ENCODE measurements around the gene APOBEC4.
"Not testable (repeated sequence)": the region's sequence is repeated elsewhere in the genome, so short reads cannot be mapped to it uniquely, and the experiment has no call there.

Gene APOBEC4

GRCh38 chr1:183620311-183620710, 32.8 kb downstream of the APOBEC4 start:
- CTCF ChIA-PET: interaction anchor here (0.6 kb wide), 1 partner anchor 217 kb away, joined by 3 read pairs; no protein-coding TSS in a partner anchor

DNA sequence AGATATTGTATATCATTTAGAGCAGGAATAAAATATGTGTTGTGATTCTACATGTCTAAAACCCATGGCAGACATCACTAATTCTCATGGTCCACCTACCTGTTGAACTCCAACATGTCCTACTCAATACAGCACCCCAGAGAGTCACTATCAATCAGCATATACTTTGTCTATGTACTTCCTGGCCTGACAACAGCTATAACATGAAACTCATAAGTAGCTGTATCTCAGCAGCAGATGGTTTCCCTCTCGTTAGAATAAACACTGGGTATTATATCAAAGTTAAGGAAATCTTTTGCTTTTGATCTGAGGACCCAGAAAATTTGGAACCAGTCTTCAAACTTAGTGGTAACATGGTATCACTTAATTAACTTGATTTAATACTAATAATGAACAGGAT, 33.3 kb downstream of the APOBEC4 start:
- DNase-seq (ENCODE audit: extremely low spot score): no peak
- POLR2A ChIA-PET: no interaction called here
- TF ChIP-seq SUZ12 (IDR thresholded peaks at IDR 0.05) (no peak), NFRKB (IDR thresholded peaks at IDR 0.05) (no peak), BHLHE40 (IDR thresholded peaks at IDR 0.05; ENCODE audit: borderline replicate concordance) (no peak), HDGF (IDR thresholded peaks at IDR 0.05; ENCODE audit: borderline replicate concordance) (no peak), ELF4 (IDR thresholded peaks at IDR 0.05) (no peak), ZNF384 (IDR thresholded peaks at IDR 0.05) (no peak), CTBP1 (IDR thresholded peaks at IDR 0.05; ENCODE audit: borderline replicate concordance) (no peak), LEF1 (IDR thresholded peaks at IDR 0.05; ENCODE audit: borderline replicate concordance) (no peak), FOXK2 (IDR thresholded peaks at IDR 0.05) (no peak), ARNT (IDR thresholded peaks at IDR 0.05) (no peak), TARDBP (IDR thresholded peaks at IDR 0.05) (no peak), L3MBTL2 (conservative IDR thresholded peaks at IDR 0.05) (no peak)
- TF ChIP-seq, protein P1, sequence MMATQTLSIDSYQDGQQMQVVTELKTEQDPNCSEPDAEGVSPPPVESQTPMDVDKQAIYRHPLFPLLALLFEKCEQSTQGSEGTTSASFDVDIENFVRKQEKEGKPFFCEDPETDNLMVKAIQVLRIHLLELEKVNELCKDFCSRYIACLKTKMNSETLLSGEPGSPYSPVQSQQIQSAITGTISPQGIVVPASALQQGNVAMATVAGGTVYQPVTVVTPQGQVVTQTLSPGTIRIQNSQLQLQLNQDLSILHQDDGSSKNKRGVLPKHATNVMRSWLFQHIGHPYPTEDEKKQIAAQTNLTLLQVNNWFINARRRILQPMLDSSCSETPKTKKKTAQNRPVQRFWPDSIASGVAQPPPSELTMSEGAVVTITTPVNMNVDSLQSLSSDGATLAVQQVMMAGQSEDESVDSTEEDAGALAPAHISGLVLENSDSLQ (IDR thresholded peaks at IDR 0.05): no peak
- CTCF ChIA-PET: interaction anchor here (0.6 kb wide), 1 partner anchor 216 kb away, joined by 3 read pairs; no protein-coding TSS in a partner anchor

More at GRCh38 chr1:183620311-183620710, 32.8 kb downstream of the APOBEC4 start:
- POLR2A ChIA-PET: no interaction called here
- no peak for TF ChIP-seq NFRKB (IDR thresholded peaks at IDR 0.05)
- no peak for TF ChIP-seq L3MBTL2 (conservative IDR thresholded peaks at IDR 0.05)
- no peak for TF ChIP-seq FOXK2 (IDR thresholded peaks at IDR 0.05)
- TF ChIP-seq ARNT (IDR thresholded peaks at IDR 0.05): no peak
- TF ChIP-seq ZNF384 (IDR thresholded peaks at IDR 0.05): no peak
- TF ChIP-seq ELF4 (IDR thresholded peaks at IDR 0.05): no peak
- TF ChIP-seq HDGF (IDR thresholded peaks at IDR 0.05; ENCODE audit: borderline replicate concordance): no peak
- no peak for TF ChIP-seq BHLHE40 (IDR thresholded peaks at IDR 0.05; ENCODE audit: borderline replicate concordance)
- no peak for TF ChIP-seq CTBP1 (IDR thresholded peaks at IDR 0.05; ENCODE audit: borderline replicate concordance)
- TF ChIP-seq, protein P1 (IDR thresholded peaks at IDR 0.05): no peak
- TF ChIP-seq FOXA1 (IDR thresholded peaks at IDR 0.05): no peak
- TF ChIP-seq SUZ12 (IDR thresholded peaks at IDR 0.05): no peak
- no peak for TF ChIP-seq FOXM1 (IDR thresholded peaks at IDR 0.05; ENCODE audit: borderline replicate concordance)
- TF ChIP-seq TARDBP (IDR thresholded peaks at IDR 0.05): no peak
- no peak for TF ChIP-seq LEF1 (IDR thresholded peaks at IDR 0.05; ENCODE audit: borderline replicate concordance)
- no peak for TF ChIP-seq SP1 (IDR thresholded peaks at IDR 0.05)
- DNase-seq (ENCODE audit: extremely low spot score): no peak

- DNase-seq (ENCODE audit: extremely low spot score); POLR2A ChIA-PET; CTCF ChIA-PET: not testable (repeated sequence)
These were observed 34.9 kb downstream of the APOBEC4 start for GRCh38 chr1:183618202-183618601.

DNA sequence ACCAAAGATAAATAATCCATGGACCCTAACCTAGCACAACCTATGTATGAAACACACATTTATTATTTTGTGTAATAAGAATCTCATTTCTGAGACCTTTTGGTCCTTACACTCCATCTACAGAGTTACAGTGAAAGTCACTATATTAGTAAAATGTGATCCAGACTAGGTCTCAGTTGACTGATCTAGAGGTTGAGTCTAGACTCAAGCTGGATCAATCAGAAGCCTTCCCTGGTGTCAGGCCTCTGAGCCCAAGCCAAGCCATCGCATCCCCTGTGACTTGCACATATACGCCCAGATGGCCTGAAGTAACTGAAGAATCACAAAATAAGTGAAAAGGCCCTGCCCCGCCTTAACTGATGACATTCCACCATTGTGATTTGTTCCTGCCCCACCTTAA, 40.1 kb downstream of the APOBEC4 start:
- DNase-seq (ENCODE audit: extremely low spot score); CTCF ChIA-PET; POLR2A ChIA-PET: not testable (repeated sequence)

GRCh38 chr1:183612407-183612806, 40.7 kb downstream of the APOBEC4 start:
- ChIA-PET CTCF (no interaction called here), POLR2A (no interaction called here)
- no peak for DNase-seq (ENCODE audit: extremely low spot score)
- TF ChIP-seq ARNT (IDR thresholded peaks at IDR 0.05) (no peak), SUZ12 (IDR thresholded peaks at IDR 0.05) (no peak), FOXA1 (IDR thresholded peaks at IDR 0.05) (no peak), TARDBP (IDR thresholded peaks at IDR 0.05) (no peak), BHLHE40 (IDR thresholded peaks at IDR 0.05; ENCODE audit: borderline replicate concordance) (no peak), CTBP1 (IDR thresholded peaks at IDR 0.05; ENCODE audit: borderline replicate concordance) (no peak)

DNA sequence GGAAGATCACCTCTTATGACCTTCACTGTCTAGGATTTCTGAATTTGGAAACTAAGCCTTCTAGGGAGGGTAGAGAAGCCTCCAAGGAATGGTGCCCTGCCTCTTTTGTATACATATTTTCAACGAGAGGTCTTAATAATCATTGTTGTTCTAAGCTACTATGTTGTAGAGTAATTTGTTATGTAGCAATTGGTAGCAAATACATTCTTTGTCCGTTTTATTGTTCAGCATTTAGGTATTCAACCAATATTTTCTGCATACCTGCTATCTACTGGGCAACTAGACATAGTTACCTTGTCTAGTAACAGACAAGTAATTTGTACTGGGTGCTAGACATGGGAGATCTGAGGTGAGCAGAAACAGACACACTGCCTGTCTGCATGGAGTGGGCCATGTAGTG, 42.1 kb downstream of the APOBEC4 start:
- ChIA-PET POLR2A (no interaction called here), CTCF (interaction anchor here (0.6 kb wide), 1 partner anchor 384 kb away, joined by 5 read pairs; no protein-coding TSS in a partner anchor)
- TF ChIP-seq SP1 (IDR thresholded peaks at IDR 0.05) (no peak), ARNT (IDR thresholded peaks at IDR 0.05) (no peak), CTBP1 (IDR thresholded peaks at IDR 0.05; ENCODE audit: borderline replicate concordance) (no peak), NFRKB (IDR thresholded peaks at IDR 0.05) (no peak), SUZ12 (IDR thresholded peaks at IDR 0.05) (no peak)
- DNase-seq (ENCODE audit: extremely low spot score): no peak

DNA sequence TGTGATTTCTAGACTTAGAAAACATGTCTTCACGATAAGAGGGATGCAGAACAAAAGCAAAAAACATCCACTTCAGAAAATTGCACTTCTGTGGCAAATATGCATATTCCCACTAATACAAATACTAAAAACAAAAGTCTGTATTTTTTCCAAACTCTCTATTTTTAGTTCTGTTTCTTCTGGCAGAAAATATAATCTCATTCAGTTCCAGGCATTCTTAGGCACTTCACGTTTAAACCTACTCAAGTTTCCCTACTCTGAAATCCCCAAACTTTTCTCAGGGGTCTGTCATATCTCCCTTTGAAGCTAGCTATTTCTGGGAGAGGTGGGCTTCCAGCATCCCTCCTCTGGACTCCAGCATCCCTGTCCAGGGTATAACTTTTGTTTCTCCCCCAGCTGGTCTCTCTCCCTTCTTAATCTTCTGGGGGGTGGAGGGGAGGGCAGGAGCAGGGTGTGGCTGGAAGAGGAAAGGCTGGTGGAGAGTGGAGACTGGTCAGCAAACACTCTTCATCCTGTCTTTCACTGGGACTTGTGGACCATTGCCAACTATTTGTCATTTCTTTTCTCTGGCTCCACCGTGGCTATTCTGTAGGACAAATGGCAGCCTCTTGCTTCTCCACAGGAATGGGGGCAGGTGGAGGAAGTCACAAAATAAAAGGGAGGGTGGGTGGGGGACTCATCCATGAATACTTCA, 43.2 kb downstream of the APOBEC4 start:
- TF ChIP-seq ZNF384 (IDR thresholded peaks at IDR 0.05) (no peak), NFRKB (IDR thresholded peaks at IDR 0.05) (no peak), BHLHE40 (IDR thresholded peaks at IDR 0.05; ENCODE audit: borderline replicate concordance) (no peak), SUZ12 (IDR thresholded peaks at IDR 0.05) (no peak), ARNT (IDR thresholded peaks at IDR 0.05) (no peak), FOXK2 (IDR thresholded peaks at IDR 0.05) (no peak), LEF1 (IDR thresholded peaks at IDR 0.05; ENCODE audit: borderline replicate concordance) (no peak), FOXM1 (IDR thresholded peaks at IDR 0.05; ENCODE audit: borderline replicate concordance) (no peak), SP1 (IDR thresholded peaks at IDR 0.05) (no peak), TARDBP (IDR thresholded peaks at IDR 0.05) (no peak), HDGF (IDR thresholded peaks at IDR 0.05; ENCODE audit: borderline replicate concordance) (no peak), L3MBTL2 (conservative IDR thresholded peaks at IDR 0.05) (no peak), FOXA1 (IDR thresholded peaks at IDR 0.05) (no peak), CTBP1 (IDR thresholded peaks at IDR 0.05; ENCODE audit: borderline replicate concordance) (no peak), ELF4 (IDR thresholded peaks at IDR 0.05) (no peak)
- TF ChIP-seq, protein P1 (IDR thresholded peaks at IDR 0.05): no peak
- ChIA-PET CTCF (interaction anchor here (0.7 to 1.2 kb wide), 4 partner anchors 18 to 75 kb away, joined by 3 to 4 read pairs (median 4); no protein-coding TSS in a partner anchor), POLR2A (no interaction called here)
- DNase-seq (ENCODE audit: extremely low spot score): no peak
